Fibroblast of villous mesenchyme (primary cell): Measurements from ENCODE around the gene FIBCD1. TPM values are rescaled to one million over a fixed set of nuclear protein-coding genes. Genes with fewer than 3 reads are reported as not detected.
"Not testable (repeated sequence)": the region's sequence is repeated elsewhere in the genome, so short reads cannot be mapped to it uniquely, and the experiment has no call there.

Source experiments
- DNase-seq: peaks from one replicate; pipeline ENCODE4 v3.0.0-alpha.2; 2010; ENCODE audit warnings: low read depth
- H3K4me3 ChIP-seq: 2 replicates; pipeline ENCODE4 v1.5.1; 2011; ENCODE audit warnings: low read depth, mild to moderate bottlenecking, low read length
- total RNA-seq: library from RNA; depleted of rRNA; stranded (reverse); fragments of >200 nt; gene quantifications from 2 replicates; pipeline ENCODE4 v1.2.3, GENCODE V29; 2012
- TF ChIP-seq, protein P1 (sequence below): IDR thresholded peaks from 2 replicates; pipeline ENCODE4 v1.5.1; 2012; ENCODE audit warnings: low read depth, mild to moderate bottlenecking, low read length; ENCODE audit not compliant: insufficient read depth

FIBCD1 gene
- total RNA-seq, 1 donor: 4.3 TPM

DNA sequence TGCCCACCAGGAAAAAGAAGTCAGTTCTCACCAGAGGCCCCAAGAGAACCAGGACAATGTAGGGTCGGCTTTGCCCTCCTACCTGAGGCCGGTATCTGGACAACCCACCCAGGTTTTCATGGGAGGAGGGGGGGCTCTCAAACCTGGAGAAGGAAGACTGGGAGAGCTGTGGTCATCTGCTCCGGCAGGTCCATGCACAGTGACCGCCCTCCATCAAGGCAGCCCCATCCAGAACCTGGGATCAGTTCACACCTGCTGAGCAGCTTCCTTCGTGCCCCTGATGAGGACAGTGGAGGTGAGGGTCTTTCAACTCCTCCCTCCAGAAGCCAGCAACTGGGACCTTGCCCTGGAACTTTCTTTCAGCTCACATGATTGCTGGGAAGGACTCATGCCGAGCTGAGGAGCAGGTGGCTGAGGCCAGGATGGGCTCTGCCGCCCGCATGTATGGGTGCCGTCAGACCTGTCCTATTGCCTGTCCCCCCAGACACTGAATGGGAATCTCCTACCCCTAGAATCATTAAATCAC lies 20.8 kb upstream of the FIBCD1 start:
- no peak overlapping the region for H3K4me3 ChIP-seq
- DNase-seq: no peak
- TF ChIP-seq, protein P1, sequence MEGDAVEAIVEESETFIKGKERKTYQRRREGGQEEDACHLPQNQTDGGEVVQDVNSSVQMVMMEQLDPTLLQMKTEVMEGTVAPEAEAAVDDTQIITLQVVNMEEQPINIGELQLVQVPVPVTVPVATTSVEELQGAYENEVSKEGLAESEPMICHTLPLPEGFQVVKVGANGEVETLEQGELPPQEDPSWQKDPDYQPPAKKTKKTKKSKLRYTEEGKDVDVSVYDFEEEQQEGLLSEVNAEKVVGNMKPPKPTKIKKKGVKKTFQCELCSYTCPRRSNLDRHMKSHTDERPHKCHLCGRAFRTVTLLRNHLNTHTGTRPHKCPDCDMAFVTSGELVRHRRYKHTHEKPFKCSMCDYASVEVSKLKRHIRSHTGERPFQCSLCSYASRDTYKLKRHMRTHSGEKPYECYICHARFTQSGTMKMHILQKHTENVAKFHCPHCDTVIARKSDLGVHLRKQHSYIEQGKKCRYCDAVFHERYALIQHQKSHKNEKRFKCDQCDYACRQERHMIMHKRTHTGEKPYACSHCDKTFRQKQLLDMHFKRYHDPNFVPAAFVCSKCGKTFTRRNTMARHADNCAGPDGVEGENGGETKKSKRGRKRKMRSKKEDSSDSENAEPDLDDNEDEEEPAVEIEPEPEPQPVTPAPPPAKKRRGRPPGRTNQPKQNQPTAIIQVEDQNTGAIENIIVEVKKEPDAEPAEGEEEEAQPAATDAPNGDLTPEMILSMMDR: no peak

DNA sequence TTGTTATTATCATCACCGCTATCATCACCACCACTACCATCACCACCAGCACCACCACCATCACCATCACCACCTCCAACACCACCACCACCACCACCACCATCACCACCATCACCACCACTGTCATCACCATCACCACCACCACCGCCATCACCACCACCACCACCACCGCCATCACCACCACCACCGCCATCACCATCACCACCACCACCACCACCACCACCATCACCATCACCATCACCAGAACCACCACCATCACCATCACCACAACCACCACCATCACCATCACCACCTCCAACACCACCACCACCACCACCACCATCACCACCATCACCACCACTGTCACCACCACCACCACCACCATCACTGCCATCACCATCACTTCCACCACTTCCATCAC lies 19.5 kb upstream of the FIBCD1 start:
- H3K4me3 ChIP-seq, DNase-seq: not testable (repeated sequence)

DNA sequence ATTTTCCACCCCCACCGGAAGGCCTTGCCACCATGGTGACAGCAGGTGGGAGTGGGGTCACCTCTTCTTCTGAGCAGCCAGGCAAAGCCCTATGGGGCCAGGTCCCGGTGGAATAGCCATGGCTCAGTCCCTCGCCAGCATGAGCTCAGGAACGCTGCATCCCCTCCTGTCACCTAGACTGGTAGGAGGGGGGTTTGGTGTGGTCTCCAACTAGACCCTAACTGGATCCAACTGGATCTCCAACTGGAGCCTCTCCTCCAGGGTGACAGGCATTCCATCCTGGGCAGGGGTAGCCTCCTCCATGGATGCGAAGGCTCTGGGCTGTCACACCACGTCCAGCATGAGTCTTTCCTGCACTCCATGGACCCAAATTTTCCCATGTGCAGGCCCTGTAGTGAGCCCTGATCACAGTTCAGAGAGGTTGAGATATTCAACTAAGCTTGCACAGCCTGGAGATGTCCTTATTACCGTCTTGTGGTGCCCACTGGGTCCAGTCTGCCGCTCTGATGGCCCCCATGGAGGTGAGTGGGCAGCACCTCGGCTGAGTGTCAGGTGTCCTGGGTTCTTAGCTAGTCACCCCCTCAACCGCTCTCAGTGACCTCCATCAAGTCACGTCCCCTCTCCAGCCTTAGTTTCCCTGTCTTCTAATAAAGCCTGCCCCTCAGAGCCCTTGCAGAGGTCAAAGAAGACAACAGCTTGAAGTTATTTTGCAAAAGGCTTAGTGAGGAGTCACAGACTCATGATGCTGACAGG lies 18.6 kb upstream of the FIBCD1 start:
- TF ChIP-seq, protein P1: no peak
- no peak for DNase-seq
- no peak overlapping the region for H3K4me3 ChIP-seq

DNA sequence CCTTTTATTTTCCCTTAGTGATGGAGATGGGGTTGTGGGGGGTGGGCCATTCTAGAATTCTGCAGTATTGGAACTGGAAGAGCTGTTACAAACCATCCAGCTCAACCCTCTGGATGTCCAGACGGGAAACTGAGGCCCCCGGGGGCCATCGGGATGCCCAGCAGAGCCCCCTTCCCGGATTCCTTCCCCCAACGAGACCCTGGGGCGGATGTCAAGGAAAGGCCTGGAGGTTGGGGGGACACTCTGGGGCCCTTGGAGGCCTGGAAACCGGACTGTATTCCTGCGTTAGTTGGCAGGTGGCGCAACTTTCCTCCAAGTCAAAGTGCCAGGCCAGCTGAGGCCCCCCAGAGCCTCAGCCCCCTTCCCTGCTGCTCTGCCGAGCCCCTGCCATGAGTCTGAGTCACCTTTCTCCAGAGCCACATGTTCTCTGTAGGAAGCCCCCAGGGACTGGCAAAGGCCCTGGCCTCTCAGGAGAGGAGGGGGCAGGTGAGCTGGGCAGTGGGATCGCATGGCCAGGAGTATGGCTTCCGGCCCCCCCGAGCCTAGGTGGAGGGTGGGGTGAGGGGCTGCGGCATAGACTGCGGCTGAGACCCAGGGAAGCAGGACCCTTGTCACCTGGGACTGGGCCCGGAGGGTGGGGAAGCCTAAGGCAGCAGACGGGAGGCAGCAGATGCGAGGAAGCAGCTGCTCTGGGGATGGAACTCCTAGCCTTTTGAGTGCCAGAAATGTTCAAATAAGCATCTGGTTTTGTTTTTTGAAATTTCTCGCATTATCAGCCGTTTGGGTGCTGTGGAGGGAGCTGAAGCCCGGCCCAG lies 17.8 kb upstream of the FIBCD1 start:
- TF ChIP-seq, protein P1: no peak
- DNase-seq: no peak
- H3K4me3 ChIP-seq: no peak overlapping the region

DNA sequence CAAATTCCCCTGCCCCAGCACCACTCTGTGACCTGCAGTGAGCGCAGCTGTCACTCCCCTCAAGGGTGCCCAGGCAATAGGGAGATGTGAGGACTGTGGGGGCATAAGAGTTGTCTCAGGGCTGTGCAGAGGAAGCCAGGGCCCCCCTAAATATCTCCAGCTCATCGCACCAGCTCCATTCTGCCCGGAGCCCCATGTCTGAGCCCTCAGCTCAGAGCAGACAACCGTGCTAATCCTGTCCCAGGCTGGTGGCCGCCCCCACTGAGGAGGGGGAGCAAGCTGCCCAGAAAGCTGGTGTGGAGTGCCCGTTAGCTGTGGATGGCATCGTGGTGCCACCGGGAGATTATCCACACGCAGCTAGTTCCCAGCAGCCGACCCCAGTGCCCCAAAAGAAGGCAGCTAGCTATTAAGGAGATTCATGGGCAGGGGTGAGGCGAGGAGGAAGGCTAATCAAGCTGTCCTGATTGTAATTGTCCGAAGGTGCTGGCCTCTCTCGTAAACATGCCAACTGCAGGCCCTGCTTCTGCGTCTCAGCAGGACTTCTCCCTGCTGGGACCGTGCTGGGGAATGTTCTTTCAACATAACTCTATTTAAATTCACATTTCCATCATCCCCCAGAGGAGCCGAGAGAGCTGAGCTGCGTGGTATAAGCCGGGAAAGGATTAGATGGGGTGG lies 17.0 kb upstream of the FIBCD1 start:
- TF ChIP-seq, protein P1: no peak
- DNase-seq: no peak
- no peak overlapping the region for H3K4me3 ChIP-seq

DNA sequence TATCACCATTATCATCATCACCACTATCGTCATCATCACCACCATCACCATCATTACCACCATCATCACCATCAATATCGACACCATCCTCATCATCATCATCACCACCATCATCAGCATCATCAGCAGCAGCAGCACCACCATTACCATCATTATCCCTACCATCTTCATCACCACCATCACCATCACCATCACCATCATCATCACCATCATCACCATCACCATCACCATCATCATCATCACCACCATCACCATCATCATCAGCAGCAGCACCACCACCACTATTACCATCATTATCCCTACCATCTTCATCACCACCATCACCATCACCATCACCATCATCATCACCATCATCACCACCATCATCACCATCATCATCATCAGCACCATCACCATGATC lies 15.9 kb upstream of the FIBCD1 start:
- not testable (repeated sequence) for DNase-seq, H3K4me3 ChIP-seq

DNA sequence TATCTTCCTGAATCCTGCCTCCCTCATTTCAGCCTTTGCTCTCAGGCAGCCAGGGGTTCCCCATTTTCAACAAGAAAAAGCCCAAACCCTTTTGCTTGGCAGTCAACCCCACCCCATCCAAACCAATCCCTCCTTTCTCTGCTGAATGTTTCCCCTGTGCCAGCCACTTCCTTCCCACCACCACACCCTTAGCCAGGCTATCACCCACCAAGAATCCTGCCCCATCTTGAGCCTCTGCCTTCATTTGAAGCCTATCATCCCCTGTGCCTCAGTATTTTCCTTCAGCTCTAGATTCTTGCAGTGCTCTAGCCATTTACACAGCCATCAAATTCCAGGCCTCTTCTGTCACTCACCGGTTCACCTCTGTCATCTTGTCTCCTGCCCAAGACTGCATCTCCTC lies 15.3 kb upstream of the FIBCD1 start:
- TF ChIP-seq, protein P1: no peak
- no peak for DNase-seq
- no peak overlapping the region for H3K4me3 ChIP-seq
